ENCODE data around the gene AMPD3.

- TF ChIP-seq MAX (IDR thresholded peaks at IDR 0.05) = no peak
- TF ChIP-seq USF1 (IDR thresholded peaks at IDR 0.05) = no peak
- TF ChIP-seq EGR1 (IDR thresholded peaks at IDR 0.05) = no peak
- no peak for TF ChIP-seq NFIC (IDR thresholded peaks at IDR 0.05)
- TF ChIP-seq CEBPB (IDR thresholded peaks at IDR 0.05) = no peak
- no peak for TF ChIP-seq TCF12 (IDR thresholded peaks at IDR 0.05; ENCODE audit: low read depth)
- TF ChIP-seq EP300 (IDR thresholded peaks at IDR 0.05; ENCODE audit: borderline replicate concordance) = no peak
- no peak for TF ChIP-seq TAF1 (IDR thresholded peaks at IDR 0.05; ENCODE audit: low read depth)
- TF ChIP-seq CREB1 (IDR thresholded peaks at IDR 0.05; ENCODE audit: low read depth) = no peak
- no peak for TF ChIP-seq ZBTB7A (IDR thresholded peaks at IDR 0.05; ENCODE audit: low read depth)
- TF ChIP-seq, protein P1, sequence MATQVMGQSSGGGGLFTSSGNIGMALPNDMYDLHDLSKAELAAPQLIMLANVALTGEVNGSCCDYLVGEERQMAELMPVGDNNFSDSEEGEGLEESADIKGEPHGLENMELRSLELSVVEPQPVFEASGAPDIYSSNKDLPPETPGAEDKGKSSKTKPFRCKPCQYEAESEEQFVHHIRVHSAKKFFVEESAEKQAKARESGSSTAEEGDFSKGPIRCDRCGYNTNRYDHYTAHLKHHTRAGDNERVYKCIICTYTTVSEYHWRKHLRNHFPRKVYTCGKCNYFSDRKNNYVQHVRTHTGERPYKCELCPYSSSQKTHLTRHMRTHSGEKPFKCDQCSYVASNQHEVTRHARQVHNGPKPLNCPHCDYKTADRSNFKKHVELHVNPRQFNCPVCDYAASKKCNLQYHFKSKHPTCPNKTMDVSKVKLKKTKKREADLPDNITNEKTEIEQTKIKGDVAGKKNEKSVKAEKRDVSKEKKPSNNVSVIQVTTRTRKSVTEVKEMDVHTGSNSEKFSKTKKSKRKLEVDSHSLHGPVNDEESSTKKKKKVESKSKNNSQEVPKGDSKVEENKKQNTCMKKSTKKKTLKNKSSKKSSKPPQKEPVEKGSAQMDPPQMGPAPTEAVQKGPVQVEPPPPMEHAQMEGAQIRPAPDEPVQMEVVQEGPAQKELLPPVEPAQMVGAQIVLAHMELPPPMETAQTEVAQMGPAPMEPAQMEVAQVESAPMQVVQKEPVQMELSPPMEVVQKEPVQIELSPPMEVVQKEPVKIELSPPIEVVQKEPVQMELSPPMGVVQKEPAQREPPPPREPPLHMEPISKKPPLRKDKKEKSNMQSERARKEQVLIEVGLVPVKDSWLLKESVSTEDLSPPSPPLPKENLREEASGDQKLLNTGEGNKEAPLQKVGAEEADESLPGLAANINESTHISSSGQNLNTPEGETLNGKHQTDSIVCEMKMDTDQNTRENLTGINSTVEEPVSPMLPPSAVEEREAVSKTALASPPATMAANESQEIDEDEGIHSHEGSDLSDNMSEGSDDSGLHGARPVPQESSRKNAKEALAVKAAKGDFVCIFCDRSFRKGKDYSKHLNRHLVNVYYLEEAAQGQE (IDR thresholded peaks at IDR 0.05; ENCODE audit: low read depth) = no peak
Measured at GRCh38 chr11:10551845-10552352, 96.8 kb downstream of the AMPD3 start.
